Small intestine (tissue), 7 donors: Measurements from ENCODE around the gene C4orf54. TPM values are rescaled to one million over a fixed set of nuclear protein-coding genes. Genes with fewer than 3 reads are reported as not detected.

ENCODE experiments used
- DNase-seq, 2 donors: peaks; one replicate each; pipeline versions ENCODE4 v3.0.0 to v3.0.0-alpha.2; 2013
- FAIRE-seq: peaks from 2 replicates; lab custom pipeline; 2012; peaks lifted over from hg19 to GRCh38; lab: Jason Lieb, UNC
- H3K27ac ChIP-seq, 3 donors: one replicate each; pipeline ENCODE4 v1.5.1; 2013; ENCODE audit warnings: low read length in 2 of 3, mild to moderate bottlenecking in 2 of 3, control low read depth in 1 of 3, inconsistent platforms in 1 of 3, low read depth in 1 of 3, moderate library complexity in 1 of 3
- H3K27me3 ChIP-seq, 3 donors: one replicate each; pipeline ENCODE4 v1.6.1; 2013; ENCODE audit warnings: low read length in 3 of 3, inconsistent platforms in 1 of 3; ENCODE audit not compliant: control insufficient read depth in 3 of 3, insufficient read depth in 3 of 3
- H3K36me3 ChIP-seq, 3 donors: one replicate each; pipeline ENCODE4 v1.6.1; 2013; ENCODE audit warnings: low read length in 3 of 3, inconsistent platforms in 1 of 3, low read depth in 1 of 3, mild to moderate bottlenecking in 1 of 3, moderate library complexity in 1 of 3; ENCODE audit not compliant: control insufficient read depth in 3 of 3, insufficient read depth in 2 of 3
- H3K4me1 ChIP-seq, 3 donors: one replicate each; pipeline ENCODE4 v1.6.1; 2013; ENCODE audit warnings: low read length in 2 of 3, inconsistent platforms in 1 of 3, low read depth in 1 of 3, mild to moderate bottlenecking in 1 of 3, moderate library complexity in 1 of 3; ENCODE audit not compliant: control insufficient read depth in 3 of 3, insufficient read depth in 2 of 3
- H3K4me3 ChIP-seq, 3 donors: one replicate each; pipeline ENCODE4 v1.5.1; 2013; ENCODE audit warnings: low read length in 3 of 3, control low read depth in 1 of 3, inconsistent platforms in 1 of 3, low read depth in 1 of 3, mild to moderate bottlenecking in 1 of 3, moderate library complexity in 1 of 3
- H3K9me3 ChIP-seq, 2 donors: one replicate each; pipeline ENCODE4 v1.6.1; 2013; ENCODE audit warnings: low read depth in 1 of 2, low read length in 1 of 2; ENCODE audit not compliant: control insufficient read depth in 2 of 2, insufficient read depth in 1 of 2
- WGBS, 3 donors: extraction: QIAGEN DNeasy Blood & Tissue Kit; methylation state at CpG; one replicate each; pipeline ENCODE4 v1.1.7; 2013; 5-methylcytosine and 5-hydroxymethylcytosine counted together
- polyA plus RNA-seq, 4 donors: library from polyadenylated mRNA; stranded (reverse) in 3 of 4; unstranded in 1 of 4; fragments of 200-250 nt in 3 of 4; fragments of 120-200 nt in 1 of 4; gene quantifications; one replicate each; pipeline versions ENCODE4 v1.2.1 to v1.2.3, GENCODE V29; 2013
- donor health status: healthy with polysubstance abuse.
- donor health status: control.
- donor health status: control.
- donor health status: Bipolar disorder and iron deficiency.
- donor health status: healthy.

The C4orf54 gene
- polyA plus RNA-seq, 4 donors = under 0.01 to 0.35 (median 0.27) TPM; not detected in 1

- WGBS, 3 donors = 80 to 92% (median 84%) methylated on average over 5 of the region's 5 CpGs
- Histone ChIP-seq H3K36me3 (peaks cover 0 to 14% (median 13%) of the 10 kb centered on the region in 3 donors), H3K4me3 (no peak overlapping the region), H3K27me3 (no peaks in the 10 kb centered on the region), H3K4me1 (no peaks in the 10 kb centered on the region), H3K9me3 (no peaks in the 10 kb centered on the region), H3K27ac (no peak overlapping the region)
- FAIRE-seq = no peak
- no peak for DNase-seq
Observed at GRCh38 chr4:99625369-99625768, 32.3 kb downstream of the C4orf54 start.

GRCh38 chr4:99624141-99624719, 33.4 kb downstream of the C4orf54 start:
- no peak overlapping the region for H3K27ac ChIP-seq
- H3K9me3 ChIP-seq = no peaks in the 10 kb centered on the region
- H3K27me3 ChIP-seq = no peaks in the 10 kb centered on the region
- no peak overlapping the region for H3K4me3 ChIP-seq
- WGBS, 3 donors = 60 to 84% (median 67%) methylated on average over 4 of the region's 4 CpGs
- H3K36me3 ChIP-seq = peaks cover 0 to 14% (median 13%) of the 10 kb centered on the region in 3 donors
- no peak for FAIRE-seq
- H3K4me1 ChIP-seq = no peaks in the 10 kb centered on the region
- no peak for DNase-seq

GRCh38 chr4:99622341-99622740, 35.3 kb downstream of the C4orf54 start:
- Histone ChIP-seq H3K27me3 (no peaks in the 10 kb centered on the region), H3K4me1 (no peaks in the 10 kb centered on the region), H3K27ac (no peak overlapping the region), H3K9me3 (no peaks in the 10 kb centered on the region), H3K36me3 (peaks cover 0 to 14% (median 13%) of the 10 kb centered on the region in 3 donors), H3K4me3 (no peak overlapping the region)
- no peak for FAIRE-seq
- DNase-seq = no peak
- WGBS, 3 donors = 86 to 100% (median 88%) methylated on average over 1 of the region's 1 CpG

GRCh38 chr4:99617374-99617773, 40.3 kb downstream of the C4orf54 start:
- 73 to 100% (median 91%) methylated on average over 1 of the region's 1 CpG for WGBS, 3 donors
- Histone ChIP-seq H3K4me1 (peaks cover 0 to 3% (median 0%) of the 10 kb centered on the region in 3 donors), H3K27ac (no peak overlapping the region), H3K36me3 (peaks cover 0 to 21% (median 11%) of the 10 kb centered on the region in 3 donors), H3K4me3 (no peak overlapping the region), H3K27me3 (no peaks in the 10 kb centered on the region), H3K9me3 (no peaks in the 10 kb centered on the region)
- DNase-seq (no peak), FAIRE-seq (no peak)

- H3K27me3 ChIP-seq = no peaks in the 10 kb centered on the region
- peaks cover 0 to 3% (median 3%) of the 10 kb centered on the region in 3 donors for H3K4me1 ChIP-seq
- FAIRE-seq (no peak), DNase-seq (no peak)
- no peak overlapping the region for H3K4me3 ChIP-seq
- no peaks in the 10 kb centered on the region for H3K9me3 ChIP-seq
- peaks cover 0 to 16% (median 16%) of the 10 kb centered on the region in 3 donors for H3K36me3 ChIP-seq
- 36 to 82% (median 77%) methylated on average over 1 of the region's 1 CpG for WGBS, 3 donors
- H3K27ac ChIP-seq = no peak overlapping the region
Observed at GRCh38 chr4:99615170-99615820, 42.3 kb downstream of the C4orf54 start.

- DNase-seq = peak in 1 of 2 donors; percentile 53
- H3K4me3 ChIP-seq = no peak overlapping the region
- no peak for FAIRE-seq
- no peak overlapping the region for H3K27ac ChIP-seq
- peaks cover 0 to 3% (median 3%) of the 10 kb centered on the region in 3 donors for H3K4me1 ChIP-seq
- peaks cover 0 to 18% (median 16%) of the 10 kb centered on the region in 3 donors for H3K36me3 ChIP-seq
- H3K27me3 ChIP-seq = no peaks in the 10 kb centered on the region
- WGBS, 3 donors = 65 to 69% (median 66%) methylated on average over 1 of the region's 1 CpG
- no peaks in the 10 kb centered on the region for H3K9me3 ChIP-seq
Observed at GRCh38 chr4:99614491-99614890, 43.1 kb downstream of the C4orf54 start.

- no peaks in the 10 kb centered on the region for H3K9me3 ChIP-seq
- H3K4me1 ChIP-seq = peaks cover 0 to 3% (median 3%) of the 10 kb centered on the region in 3 donors
- WGBS, 3 donors = 60 to 89% (median 78%) methylated on average over 5 of the region's 5 CpGs
- H3K27ac ChIP-seq = no peak overlapping the region
- no peaks in the 10 kb centered on the region for H3K27me3 ChIP-seq
- H3K36me3 ChIP-seq = peaks cover 3 to 24% (median 24%) of the 10 kb centered on the region in 3 donors
- H3K4me3 ChIP-seq = no peak overlapping the region
- DNase-seq (no peak), FAIRE-seq (no peak)
Observed at GRCh38 chr4:99612704-99613103, 44.9 kb downstream of the C4orf54 start.

GRCh38 chr4:99612281-99612680, 45.3 kb downstream of the C4orf54 start:
- Histone ChIP-seq H3K36me3 (peaks cover 3 to 26% (median 24%) of the 10 kb centered on the region in 3 donors), H3K4me1 (peaks cover 0 to 3% (median 3%) of the 10 kb centered on the region in 3 donors), H3K27me3 (no peaks in the 10 kb centered on the region), H3K4me3 (no peak overlapping the region), H3K27ac (no peak overlapping the region), H3K9me3 (no peaks in the 10 kb centered on the region)
- WGBS, 3 donors = 77 to 88% (median 77%) methylated on average over 3 of the region's 3 CpGs
- FAIRE-seq (no peak), DNase-seq (no peak)
